ENCODE measurements around the gene CTSD. TPM values are rescaled to one million over a fixed set of nuclear protein-coding genes. Genes with fewer than 3 reads are reported as not detected.

The CTSD gene
- polyA plus RNA-seq, 1 experiment: 206 TPM

- TF ChIP-seq, protein P1, sequence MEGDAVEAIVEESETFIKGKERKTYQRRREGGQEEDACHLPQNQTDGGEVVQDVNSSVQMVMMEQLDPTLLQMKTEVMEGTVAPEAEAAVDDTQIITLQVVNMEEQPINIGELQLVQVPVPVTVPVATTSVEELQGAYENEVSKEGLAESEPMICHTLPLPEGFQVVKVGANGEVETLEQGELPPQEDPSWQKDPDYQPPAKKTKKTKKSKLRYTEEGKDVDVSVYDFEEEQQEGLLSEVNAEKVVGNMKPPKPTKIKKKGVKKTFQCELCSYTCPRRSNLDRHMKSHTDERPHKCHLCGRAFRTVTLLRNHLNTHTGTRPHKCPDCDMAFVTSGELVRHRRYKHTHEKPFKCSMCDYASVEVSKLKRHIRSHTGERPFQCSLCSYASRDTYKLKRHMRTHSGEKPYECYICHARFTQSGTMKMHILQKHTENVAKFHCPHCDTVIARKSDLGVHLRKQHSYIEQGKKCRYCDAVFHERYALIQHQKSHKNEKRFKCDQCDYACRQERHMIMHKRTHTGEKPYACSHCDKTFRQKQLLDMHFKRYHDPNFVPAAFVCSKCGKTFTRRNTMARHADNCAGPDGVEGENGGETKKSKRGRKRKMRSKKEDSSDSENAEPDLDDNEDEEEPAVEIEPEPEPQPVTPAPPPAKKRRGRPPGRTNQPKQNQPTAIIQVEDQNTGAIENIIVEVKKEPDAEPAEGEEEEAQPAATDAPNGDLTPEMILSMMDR (IDR thresholded peaks at IDR 0.05; ENCODE audit: insufficient read depth, low read depth, low read length): no peak
- ChIA-PET POLR2A (no interaction called here), CTCF (interaction anchor here (1.0 to 1.6 kb wide), 2 partner anchors 36 to 103 kb away, joined by 4 to 9 read pairs; no protein-coding TSS in a partner anchor)
- Histone ChIP-seq H3K4me3 (ENCODE audit: low read depth, low read length) (no peak overlapping the region), H3K36me3 (ENCODE audit: control insufficient read depth, insufficient read depth, low read length) (no peaks in the 10 kb centered on the region), H3K27me3 (ENCODE audit: control insufficient read depth, insufficient read depth, low read length) (peaks cover 11% of the 10 kb centered on the region)
- DNase-seq (ENCODE audit: low read depth): no peak
Measured at GRCh38 chr11:1730059-1730629, 33.6 kb downstream of the CTSD start.

DNA sequence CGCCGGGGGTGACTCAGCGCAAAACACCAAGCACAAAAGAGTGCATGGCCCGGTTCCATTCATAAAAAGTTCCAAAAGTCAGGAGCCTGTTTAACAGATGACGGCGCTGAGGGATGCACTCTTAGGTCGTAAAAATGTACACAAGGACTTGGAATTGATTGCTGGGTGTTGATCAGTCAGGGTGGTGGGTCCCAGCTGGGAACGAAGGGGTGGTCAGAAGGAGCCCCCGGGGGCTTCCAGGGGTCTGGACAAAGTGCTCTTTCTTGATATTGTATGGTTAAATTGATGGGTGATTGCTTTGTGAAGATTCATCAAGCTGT lies 34.1 kb downstream of the CTSD start:
- no peak for DNase-seq (ENCODE audit: low read depth)
- POLR2A ChIA-PET: no interaction called here
- H3K36me3 ChIP-seq (ENCODE audit: control insufficient read depth, insufficient read depth, low read length): no peaks in the 10 kb centered on the region
- TF ChIP-seq, protein P1 (IDR thresholded peaks at IDR 0.05; ENCODE audit: insufficient read depth, low read depth, low read length): no peak
- H3K27me3 ChIP-seq (ENCODE audit: control insufficient read depth, insufficient read depth, low read length): peaks cover 11% of the 10 kb centered on the region
- CTCF ChIA-PET: interaction anchor here (1.0 to 1.6 kb wide), 2 partner anchors 36 to 103 kb away, joined by 4 to 9 read pairs; no protein-coding TSS in a partner anchor
- H3K4me3 ChIP-seq (ENCODE audit: low read depth, low read length): no peak overlapping the region

- H3K36me3 ChIP-seq (ENCODE audit: control insufficient read depth, insufficient read depth, low read length): no peaks in the 10 kb centered on the region
- DNase-seq (ENCODE audit: low read depth): no peak
- H3K27me3 ChIP-seq (ENCODE audit: control insufficient read depth, insufficient read depth, low read length): peaks cover 11% of the 10 kb centered on the region
- no peak overlapping the region for H3K4me3 ChIP-seq (ENCODE audit: low read depth, low read length)
- POLR2A ChIA-PET: no interaction called here
- CTCF ChIA-PET: interaction anchor here (1.6 kb wide), 1 partner anchor 35 kb away, joined by 9 read pairs; no protein-coding TSS in a partner anchor
- TF ChIP-seq, protein P1 (IDR thresholded peaks at IDR 0.05; ENCODE audit: insufficient read depth, low read depth, low read length): no peak
Measured at GRCh38 chr11:1728931-1729691, 34.6 kb downstream of the CTSD start.

- POLR2A ChIA-PET: no interaction called here
- CTCF ChIA-PET: no interaction called here
- DNase-seq (ENCODE audit: low read depth): no peak
- H3K27me3 ChIP-seq (ENCODE audit: control insufficient read depth, insufficient read depth, low read length): peaks cover 11% of the 10 kb centered on the region
- no peak overlapping the region for H3K4me3 ChIP-seq (ENCODE audit: low read depth, low read length)
- TF ChIP-seq, protein P1 (IDR thresholded peaks at IDR 0.05; ENCODE audit: insufficient read depth, low read depth, low read length): no peak
- H3K36me3 ChIP-seq (ENCODE audit: control insufficient read depth, insufficient read depth, low read length): no peaks in the 10 kb centered on the region
Measured at GRCh38 chr11:1728301-1728700, 35.4 kb downstream of the CTSD start.

GRCh38 chr11:1727861-1728260 lies 35.9 kb downstream of the CTSD start:
- CTCF ChIA-PET: interaction anchor here (1.2 kb wide), 1 partner anchor 105 kb away, joined by 4 read pairs; no protein-coding TSS in a partner anchor
- H3K36me3 ChIP-seq (ENCODE audit: control insufficient read depth, insufficient read depth, low read length): no peaks in the 10 kb centered on the region
- DNase-seq (ENCODE audit: low read depth): no peak
- POLR2A ChIA-PET: no interaction called here
- H3K27me3 ChIP-seq (ENCODE audit: control insufficient read depth, insufficient read depth, low read length): peaks cover 11% of the 10 kb centered on the region
- no peak overlapping the region for H3K4me3 ChIP-seq (ENCODE audit: low read depth, low read length)
- TF ChIP-seq, protein P1 (IDR thresholded peaks at IDR 0.05; ENCODE audit: insufficient read depth, low read depth, low read length): no peak
